Lung (tissue), 12 donors: ENCODE results near the gene FBXO2. TPM values are rescaled to one million over a fixed set of nuclear protein-coding genes. Genes with fewer than 3 reads are reported as not detected.

Source experiments
- ATAC-seq: fragments of 200-7000 bp; cut with Tn5 transposase; one replicate; pipeline ENCODE4 v1.9.1; 2020; ENCODE audit warnings: moderate number of reproducible peaks; ENCODE audit not compliant: insufficient read depth, low FRiP score
- DNase-seq, 3 donors: peaks; one replicate each; pipeline ENCODE4 v3.0.0-alpha.2; 2013 to 2017
- H3K27ac ChIP-seq, 2 donors: one replicate each; pipeline ENCODE4 v1.5.1; 2013; ENCODE audit warnings: mild to moderate bottlenecking in 2 of 2, moderate library complexity in 2 of 2, control low read depth in 1 of 2, inconsistent platforms in 1 of 2, low read depth in 1 of 2, low read length in 1 of 2
- H3K27me3 ChIP-seq, 3 donors: one replicate each; pipeline ENCODE4 v1.5.1; 2013; ENCODE audit warnings: low read length in 2 of 3; ENCODE audit not compliant: control insufficient read depth in 3 of 3, insufficient read depth in 3 of 3
- H3K36me3 ChIP-seq, 4 donors: one replicate each; pipeline ENCODE4 v1.5.1; 2013; ENCODE audit warnings: low read length in 4 of 4, mild to moderate bottlenecking in 1 of 4, moderate library complexity in 1 of 4; ENCODE audit not compliant: control insufficient read depth in 4 of 4, insufficient read depth in 4 of 4
- H3K4me1 ChIP-seq, 5 donors: one replicate each; pipeline ENCODE4 v1.5.1; 2013; ENCODE audit warnings: low read length in 5 of 5, mild to moderate bottlenecking in 2 of 5, moderate library complexity in 1 of 5; ENCODE audit not compliant: control insufficient read depth in 5 of 5, insufficient read depth in 5 of 5
- H3K4me3 ChIP-seq: one replicate; pipeline ENCODE4 v1.5.1; 2013; ENCODE audit warnings: mild to moderate bottlenecking, control low read depth, moderate library complexity
- H3K9ac ChIP-seq, 2 donors: one replicate each; pipeline ENCODE4 v1.5.1; 2013; ENCODE audit warnings: low read length in 2 of 2, control low read depth in 1 of 2; ENCODE audit not compliant: insufficient read depth in 1 of 2
- H3K9me3 ChIP-seq, 4 donors: one replicate each; pipeline ENCODE4 v1.5.1; 2013; ENCODE audit warnings: low read length in 3 of 4, mild to moderate bottlenecking in 1 of 4, moderate library complexity in 1 of 4; ENCODE audit not compliant: control insufficient read depth in 4 of 4, insufficient read depth in 3 of 4
- CTCF ChIP-seq: IDR thresholded peaks from 2 replicates; pipeline ENCODE4 v1.5.1; 2012; ENCODE audit warnings: mild to moderate bottlenecking; ENCODE audit errors: control extremely low read depth, extremely low read depth
- WGBS, 2 donors: extraction: QIAGEN DNeasy Blood & Tissue Kit; methylation state at CpG; one replicate each; pipeline ENCODE4 v1.1.7; 2013; 5-methylcytosine and 5-hydroxymethylcytosine counted together
- polyA plus RNA-seq, 2 donors: library from polyadenylated mRNA; stranded (reverse); fragments of 200-250 nt; gene quantifications; one replicate each; pipeline ENCODE4 v1.2.1, GENCODE V29; 2013
- total RNA-seq, 2 donors: library from RNA; depleted of rRNA in 1 of 2; stranded (reverse); fragments of >200 nt in 1 of 2; gene quantifications; one replicate each; pipeline ENCODE4 v1.2.1, GENCODE V29; 2014 to 2021
- donor health status: control.
- donor health status: control.
- donor health status: Bipolar disorder and iron deficiency.
- donor health status: healthy.
- donor health status: DM: yes; HTN: yes; CAD: no.

The FBXO2 gene
- total and polyA plus RNA-seq, 4 donors, result 0.20 to 12.5 (median 10.1) TPM

- Histone ChIP-seq H3K36me3 (no peaks in the 10 kb centered on the region), H3K27ac (no peak overlapping the region), H3K9ac (no peak overlapping the region), H3K4me3 (no peak overlapping the region), H3K9me3 (no peaks in the 10 kb centered on the region), H3K4me1 (peaks cover 0 to 18% (median 3%) of the 10 kb centered on the region in 5 donors), H3K27me3 (peaks cover 0 to 21% (median 11%) of the 10 kb centered on the region in 3 donors)
- TF ChIP-seq CTCF, result peak; percentile 55
- peak; percentile 53 for ATAC-seq
- peak; percentile 74 to 78 (median 76) for DNase-seq
- 27 to 30% methylated on average over 8 of the region's 8 CpGs for WGBS, 2 donors
Observed at GRCh38 chr1:11645670-11646265, 8.5 kb downstream of the FBXO2 start.

- Histone ChIP-seq H3K9ac (no peak overlapping the region), H3K36me3 (no peaks in the 10 kb centered on the region), H3K4me3 (no peak overlapping the region), H3K4me1 (peaks cover 0 to 18% (median 3%) of the 10 kb centered on the region in 5 donors), H3K27ac (no peak overlapping the region), H3K9me3 (no peaks in the 10 kb centered on the region), H3K27me3 (peaks cover 0 to 19% (median 10%) of the 10 kb centered on the region in 3 donors)
- ATAC-seq (no peak), DNase-seq (no peak)
- TF ChIP-seq CTCF, result no peak
- WGBS, 2 donors, result 91 to 96% methylated on average over 5 of the region's 5 CpGs
Observed at GRCh38 chr1:11645270-11645669, 9.0 kb downstream of the FBXO2 start.

- WGBS, 2 donors, result 50 to 68% methylated on average over 5 of the region's 5 CpGs
- ATAC-seq, result no peak
- Histone ChIP-seq H3K27ac (no peak overlapping the region), H3K36me3 (no peaks in the 10 kb centered on the region), H3K27me3 (peaks cover 0 to 4% (median 0%) of the 10 kb centered on the region in 3 donors), H3K4me1 (peaks cover 0 to 12% (median 0%) of the 10 kb centered on the region in 5 donors), H3K9me3 (no peaks in the 10 kb centered on the region), H3K4me3 (no peak overlapping the region), H3K9ac (no peak overlapping the region)
- no peak for TF ChIP-seq CTCF
- no peak for DNase-seq
Observed at GRCh38 chr1:11643782-11644181, 10.4 kb downstream of the FBXO2 start.
